ENCODE data around the gene DEFB123.

DEFB123 gene

DNA sequence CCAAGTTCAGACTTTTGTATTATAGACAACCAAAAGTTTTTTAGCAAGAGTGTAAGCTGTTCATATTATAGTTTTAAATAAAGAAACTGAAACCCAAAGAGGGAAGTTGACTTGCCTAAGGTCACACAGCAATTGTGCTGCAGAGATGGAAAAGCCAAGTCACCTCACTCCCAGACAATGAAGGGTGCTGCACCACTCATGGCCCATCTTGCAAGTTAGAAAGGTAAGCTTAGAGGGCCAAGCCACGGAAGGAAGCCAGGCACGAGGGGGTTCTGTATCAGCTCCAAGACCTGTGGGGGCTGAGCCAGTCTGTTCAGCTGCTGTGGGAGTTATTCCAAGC, 33.6 kb downstream of the DEFB123 start:
- DNase-seq (ENCODE audit: low spot score): no peak

DNA sequence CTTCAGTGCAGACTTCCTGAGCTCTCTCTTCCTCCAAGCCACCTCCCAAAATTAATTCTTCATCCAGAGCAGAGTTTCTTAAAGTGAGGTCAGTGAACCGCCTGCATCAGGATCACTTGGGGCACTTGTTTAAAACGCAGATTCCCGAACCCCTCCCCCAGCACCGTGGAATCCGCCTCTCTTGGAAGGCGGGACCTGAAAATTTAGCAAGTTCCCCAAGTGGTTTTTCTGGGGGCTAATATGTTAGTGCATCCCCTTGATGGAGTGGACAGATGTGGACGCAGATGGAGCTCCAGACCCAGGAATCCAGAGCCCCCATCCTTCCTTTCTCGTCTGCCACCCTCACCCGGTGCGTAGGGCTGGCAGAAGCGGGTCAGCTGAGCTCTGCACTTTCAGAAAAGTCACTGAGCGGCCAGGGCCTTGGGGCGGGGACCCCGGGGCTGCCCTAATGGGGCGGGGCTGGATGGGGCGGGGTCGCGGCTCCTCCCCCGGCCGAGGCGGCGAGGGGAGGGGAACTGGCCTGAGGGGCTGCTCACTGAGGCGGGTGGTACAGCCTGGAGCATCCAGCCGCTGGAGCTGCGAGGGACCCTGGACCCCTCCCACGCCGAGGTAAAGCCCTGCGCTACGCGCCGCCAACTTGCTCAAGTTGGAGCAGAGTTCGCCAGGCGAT, 34.5 kb downstream of the DEFB123 start, which contains the start of the genes DEFB124 and REM1:
Gene DEFB124, minus strand, starts transcription at position 370 of the 670 bp plus-strand sequence. CDS start 2,114 bp downstream, outside the sequence.
Gene REM1, plus strand, starts transcription at position 531 of the 670 bp plus-strand sequence. CDS start 1,158 bp downstream, outside the sequence.
- DNase-seq (ENCODE audit: low spot score): no peak

DNA sequence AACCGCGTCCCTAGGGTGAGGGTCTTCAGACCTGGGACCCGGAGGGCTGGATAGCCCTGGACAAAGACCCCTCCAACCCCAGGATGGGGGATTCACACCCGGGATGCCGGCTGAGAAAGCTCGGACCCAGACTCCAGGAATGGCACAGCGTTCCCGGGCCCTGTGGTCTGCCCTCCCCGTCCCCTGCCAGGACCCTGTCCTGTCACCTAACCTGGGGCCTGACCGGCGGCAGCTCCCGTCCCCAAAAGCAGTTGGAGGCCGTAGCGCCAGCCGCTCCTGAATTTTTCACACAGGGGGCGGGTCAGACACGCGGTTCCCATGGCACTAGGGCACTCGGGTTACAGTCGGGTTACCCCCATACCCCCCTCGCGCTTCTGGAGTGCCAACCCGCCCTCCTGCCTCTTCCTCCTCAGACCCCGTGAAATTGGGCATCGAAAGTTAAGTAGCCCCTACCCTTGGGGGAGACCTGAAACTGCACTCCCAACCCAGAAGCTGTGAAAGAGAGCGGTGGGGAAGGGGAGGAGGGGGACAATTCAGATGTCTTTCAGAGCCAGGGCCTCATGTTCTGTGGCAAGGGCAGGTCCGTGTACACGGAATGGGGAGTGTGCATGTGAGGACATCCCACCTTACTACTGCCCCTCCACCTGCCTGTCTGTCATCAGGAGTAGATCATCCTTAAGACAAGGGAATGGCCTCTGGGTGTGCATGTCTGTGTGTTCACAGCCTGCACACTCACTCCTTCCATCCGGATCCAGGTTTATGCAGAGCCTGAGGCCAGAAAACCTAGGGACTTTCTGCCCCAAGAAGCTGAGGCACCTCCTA, 35.3 kb downstream of the DEFB123 start:
- no peak for DNase-seq (ENCODE audit: low spot score)

DNA sequence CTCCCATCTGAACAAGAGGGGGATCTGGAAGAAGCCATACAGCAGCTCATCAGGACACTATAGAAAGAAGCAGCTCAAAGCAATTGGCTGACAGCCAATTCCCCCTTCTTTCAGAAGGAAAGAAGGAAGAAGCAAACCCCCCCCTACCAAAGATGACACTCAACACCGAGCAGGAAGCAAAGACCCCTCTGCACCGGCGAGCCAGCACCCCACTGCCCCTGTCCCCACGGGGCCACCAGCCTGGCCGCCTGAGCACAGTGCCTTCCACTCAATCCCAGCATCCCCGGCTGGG, 35.8 kb downstream of the DEFB123 start:
- no peak for DNase-seq (ENCODE audit: low spot score)

DNA sequence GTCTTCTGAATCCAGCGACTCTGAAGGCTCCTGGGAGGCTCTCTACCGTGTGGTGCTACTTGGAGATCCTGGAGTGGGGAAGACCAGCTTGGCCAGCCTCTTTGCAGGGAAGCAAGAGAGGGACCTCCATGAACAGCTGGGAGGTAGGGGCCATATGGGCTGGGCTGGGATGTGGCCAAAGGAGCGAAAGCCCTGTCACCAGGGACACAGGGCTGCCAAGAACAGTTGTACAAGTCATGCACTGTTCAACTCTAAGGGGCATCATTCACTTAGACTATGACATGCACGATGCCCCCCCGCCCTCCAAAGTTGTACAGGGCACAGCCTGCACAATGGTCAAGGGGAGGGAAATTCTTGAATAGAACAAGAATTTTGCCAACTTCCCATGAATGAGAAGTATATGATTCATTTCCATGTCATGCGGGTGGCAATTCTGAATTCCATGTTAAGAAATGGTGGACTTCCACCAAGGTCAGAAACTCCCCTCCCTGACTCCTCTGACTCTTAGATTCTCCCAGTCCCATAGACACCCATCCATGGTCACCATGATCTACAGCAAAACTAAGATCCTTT, 36.3 kb downstream of the DEFB123 start:
- DNase-seq (ENCODE audit: low spot score): no peak

DNA sequence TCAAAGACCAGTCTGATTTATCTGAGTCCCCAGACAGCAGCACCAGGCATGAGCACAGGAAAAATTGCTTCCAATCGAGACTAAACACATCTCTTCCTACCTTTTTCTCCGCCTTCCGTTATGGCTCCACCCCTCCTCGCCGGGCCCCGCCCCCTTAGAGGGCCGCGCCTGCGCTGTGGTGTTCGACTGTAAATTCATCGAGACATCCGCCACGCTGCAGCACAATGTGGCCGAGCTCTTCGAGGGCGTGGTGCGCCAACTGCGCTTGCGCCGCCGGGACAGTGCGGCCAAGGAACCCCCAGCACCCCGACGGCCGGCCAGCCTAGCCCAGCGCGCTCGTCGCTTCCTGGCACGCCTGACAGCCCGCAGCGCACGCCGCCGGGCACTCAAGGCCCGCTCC, 43.6 kb downstream of the DEFB123 start:
- no peak for DNase-seq (ENCODE audit: low spot score)

DNA sequence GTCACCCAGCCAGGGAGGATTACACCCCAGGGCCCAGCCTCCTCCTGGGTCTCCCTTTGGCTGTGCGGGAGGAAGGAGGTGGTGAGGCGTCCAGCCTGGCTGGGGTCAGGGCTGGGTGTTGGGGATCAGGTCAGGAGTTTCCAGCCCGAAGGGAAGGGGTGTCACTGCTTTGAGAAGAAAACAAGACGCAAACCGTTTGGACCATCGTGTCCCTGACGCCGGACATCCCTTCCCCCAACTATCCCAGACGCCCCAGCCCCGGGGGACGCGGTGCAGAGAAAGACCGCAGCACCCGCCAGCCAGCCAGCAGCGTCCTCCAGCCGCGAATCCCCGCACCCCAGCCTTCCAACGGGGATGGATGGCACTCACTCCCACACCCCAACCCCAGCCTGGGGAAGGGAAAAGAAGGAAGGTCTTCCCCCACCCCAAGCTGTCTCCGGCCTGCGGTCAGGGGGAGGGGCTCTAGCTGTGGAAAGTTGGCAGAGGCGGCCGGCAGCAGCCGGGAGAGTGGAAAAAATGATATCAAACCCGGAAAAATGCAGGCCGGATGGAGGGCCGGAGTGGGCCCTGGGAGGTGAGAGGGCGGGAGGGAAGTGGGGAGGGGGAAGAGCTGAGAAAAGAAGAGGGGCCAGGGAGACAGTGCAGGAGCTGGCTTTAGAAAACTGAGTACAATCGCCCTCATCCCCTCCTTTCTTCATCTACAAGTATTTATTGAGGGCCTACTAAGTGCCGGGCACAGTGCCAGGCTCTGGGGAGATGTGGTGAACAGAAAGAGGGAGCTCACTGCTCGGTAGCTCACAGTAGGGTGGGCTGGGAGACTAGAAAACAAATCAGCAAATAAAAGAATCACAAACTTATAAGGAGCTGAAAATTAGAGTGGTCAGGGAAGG, 45.3 kb downstream of the DEFB123 start:
- no peak for DNase-seq (ENCODE audit: low spot score)

DNA sequence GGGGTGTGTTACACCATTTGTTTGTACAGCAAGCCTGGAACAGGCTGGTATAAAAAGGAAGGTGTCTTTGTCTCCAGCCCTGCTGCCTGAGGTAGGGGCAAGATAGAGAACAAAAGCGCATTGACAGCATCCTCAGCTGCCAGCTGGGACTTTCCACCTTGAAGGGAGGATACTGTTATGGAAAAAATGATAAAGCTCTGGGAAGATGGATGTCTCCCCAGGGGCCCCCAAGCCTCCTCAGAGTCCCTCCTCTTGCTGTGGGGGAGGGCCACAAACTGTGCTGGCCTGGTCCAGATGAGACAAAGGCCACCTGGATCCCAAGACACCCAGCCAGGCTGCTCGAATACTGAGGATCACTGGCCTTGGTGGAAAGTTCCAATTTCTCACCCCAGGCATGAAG, 47.7 kb downstream of the DEFB123 start:
- DNase-seq (ENCODE audit: low spot score): no peak

DNA sequence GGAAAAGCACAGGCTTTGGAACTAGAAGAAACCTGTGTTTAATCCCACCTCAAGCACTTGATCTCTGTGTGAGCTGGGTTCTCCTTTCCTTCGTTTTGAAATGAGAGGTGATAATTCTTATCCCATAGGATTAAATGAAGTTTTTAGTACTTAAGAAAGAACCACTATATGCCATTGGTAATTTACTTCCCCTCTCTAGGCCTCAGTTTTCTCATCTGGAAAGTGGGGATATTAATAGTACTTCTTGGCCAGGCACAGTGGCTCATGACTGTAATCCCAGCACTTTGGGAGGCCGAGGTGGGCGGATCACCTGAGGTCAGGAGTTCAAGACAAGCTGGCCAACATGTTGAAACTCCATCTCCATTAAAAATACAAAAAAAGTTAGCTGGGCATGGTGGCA, 48.7 kb downstream of the DEFB123 start:
- no peak for DNase-seq (ENCODE audit: low spot score)

DNA sequence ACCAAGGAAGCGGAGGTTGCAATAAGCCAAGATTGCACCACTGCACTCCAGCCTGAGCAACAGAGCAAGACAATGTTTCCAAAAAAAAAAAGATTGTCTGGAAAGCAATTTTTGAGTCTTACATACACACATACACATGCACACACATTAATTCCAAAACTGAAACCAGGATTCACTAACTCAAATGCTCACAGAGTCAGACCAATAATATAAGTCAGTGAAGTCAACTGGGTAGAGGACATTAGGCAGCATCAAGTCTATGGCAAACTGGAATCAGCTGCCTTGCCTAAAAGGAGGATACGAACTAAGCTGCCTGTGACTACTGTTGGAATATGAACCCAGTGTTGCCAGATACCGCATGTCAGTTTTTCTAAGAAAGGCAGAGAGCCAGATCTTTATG, 50.3 kb downstream of the DEFB123 start:
- DNase-seq (ENCODE audit: low spot score): no peak

DNA sequence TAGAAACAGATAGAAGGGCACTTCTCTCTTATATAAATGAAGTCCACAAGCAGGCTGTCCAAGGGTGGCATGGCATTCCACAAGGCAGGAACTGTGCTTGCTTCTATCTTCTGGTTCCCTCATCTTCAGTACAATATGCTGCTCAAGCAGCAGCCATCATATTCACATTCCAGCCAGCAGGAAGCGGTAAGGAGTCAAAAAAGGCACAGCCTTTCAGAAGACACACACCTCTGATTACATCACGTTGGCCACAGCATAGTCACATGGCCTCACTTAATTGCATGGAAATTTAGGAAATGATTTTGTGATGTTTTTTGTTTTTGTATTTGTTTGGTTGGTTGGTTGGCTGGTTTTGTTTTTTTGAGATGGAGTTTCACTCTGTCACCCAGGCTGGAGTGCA, 53.7 kb downstream of the DEFB123 start:
- no peak for DNase-seq (ENCODE audit: low spot score)

DNA sequence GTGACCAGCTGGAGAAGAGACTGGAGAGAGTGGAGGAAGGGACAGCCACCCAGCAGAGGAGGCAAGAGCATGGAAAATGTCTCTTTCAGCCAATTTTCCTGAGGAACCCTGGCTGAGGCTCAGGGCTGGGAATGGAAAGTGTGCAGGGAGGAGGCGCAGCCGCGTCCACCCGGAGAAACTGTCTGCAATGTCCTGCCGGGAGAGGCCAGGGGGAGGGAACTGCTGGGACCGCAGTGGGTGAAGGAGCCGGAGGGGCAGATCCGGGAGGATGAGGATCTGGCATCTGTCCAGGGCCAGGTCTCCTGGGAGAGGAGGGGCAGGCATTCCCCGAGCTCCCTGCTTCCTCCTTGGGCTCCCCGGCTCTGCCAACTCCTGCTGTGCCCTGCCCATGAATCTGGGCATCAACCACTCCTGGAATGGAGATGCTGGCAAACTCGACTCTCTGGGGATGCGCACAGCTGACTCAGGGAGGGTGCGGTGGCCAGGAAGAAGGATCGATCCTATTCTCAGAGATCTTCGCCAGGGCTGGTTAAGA, 56.4 kb downstream of the DEFB123 start:
- DNase-seq (ENCODE audit: low spot score): no peak

DNA sequence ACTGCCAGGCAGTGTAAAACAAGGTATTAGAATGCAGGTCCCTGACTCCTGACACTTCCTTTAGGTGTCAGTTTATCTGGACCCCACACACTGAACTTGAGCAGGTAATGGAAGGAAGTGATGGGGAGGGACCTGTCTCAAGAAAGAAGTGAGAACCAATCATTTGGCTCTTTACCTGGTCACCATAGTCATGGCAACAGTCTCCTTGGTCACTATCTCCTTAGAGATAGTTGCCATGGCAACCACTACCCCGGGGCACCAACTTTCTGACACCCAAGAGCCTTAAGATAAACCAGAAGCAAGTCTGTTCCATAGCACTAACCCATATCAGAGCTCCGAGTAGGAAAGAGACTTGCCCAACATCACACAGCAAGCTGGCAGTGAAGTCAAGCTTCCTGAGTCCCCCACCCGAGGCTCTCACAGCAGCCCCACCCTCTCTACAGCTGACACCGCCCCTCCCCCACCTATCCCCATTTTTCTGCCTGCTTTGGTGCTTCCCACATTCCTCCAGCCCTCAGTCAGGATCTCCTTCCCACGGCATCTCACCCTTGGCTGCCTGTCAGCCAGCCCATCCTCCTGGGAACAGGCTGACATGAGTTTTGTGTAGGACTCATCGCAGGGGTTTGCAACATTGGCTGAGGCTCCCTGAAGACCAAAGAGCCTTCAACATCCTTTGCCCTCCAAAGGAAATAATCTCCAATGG, 57.6 kb downstream of the DEFB123 start:
- no peak for DNase-seq (ENCODE audit: low spot score)

Data from pons (tissue), 1 donor.